ENCODE results near the gene PPP2R5E.
A peak's percentile ranks its signal among the peaks of the same experiment; 100 is the strongest.
"Not testable (repeated sequence)": the region's sequence is repeated elsewhere in the genome, so short reads cannot be mapped to it uniquely, and the experiment has no call there.

PPP2R5E gene

DNA sequence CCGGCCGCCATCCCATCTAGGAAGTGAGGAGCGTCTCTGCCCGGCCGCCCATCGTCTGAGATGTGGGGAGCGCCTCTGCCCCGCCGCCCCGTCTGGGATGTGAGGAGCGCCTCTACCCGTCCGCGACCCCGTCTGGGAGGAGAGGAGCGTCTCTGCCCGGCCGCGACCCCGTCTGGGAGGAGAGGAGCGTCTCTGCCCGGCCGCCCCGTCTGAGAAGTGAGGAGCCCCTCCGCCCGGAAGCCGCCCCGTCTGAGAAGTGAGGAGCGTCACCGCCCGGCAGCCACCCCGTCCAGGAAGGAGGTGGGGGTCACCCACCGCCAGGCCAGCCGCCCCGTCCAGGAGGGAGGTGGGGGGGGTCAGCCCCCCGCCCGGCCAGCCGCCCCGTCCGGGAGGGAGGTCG, 20.7 kb downstream of the PPP2R5E start:
- not testable (repeated sequence) for DNase-seq (ENCODE audit: low read depth in 2 of 2)

DNA sequence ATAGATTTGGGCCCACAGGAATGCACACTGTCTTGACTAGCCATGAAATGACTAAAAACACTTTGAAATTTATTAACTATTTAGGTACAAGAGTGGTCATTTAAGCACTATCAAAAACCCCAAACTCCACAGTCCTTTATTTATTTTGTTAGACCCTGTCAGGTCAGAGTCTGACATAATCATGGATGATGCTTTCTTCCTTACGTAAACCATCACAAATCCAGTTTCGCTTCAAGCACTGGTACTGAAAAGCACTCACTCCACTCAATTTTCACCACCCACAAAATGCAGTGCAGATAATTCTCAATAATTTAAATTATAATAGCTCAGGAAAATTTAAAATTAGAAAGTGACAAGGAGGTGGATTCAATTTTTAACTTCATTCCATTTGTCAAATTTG, 25.8 kb downstream of the PPP2R5E start:
- DNase-seq (ENCODE audit: low read depth in 2 of 2) = no peak

DNA sequence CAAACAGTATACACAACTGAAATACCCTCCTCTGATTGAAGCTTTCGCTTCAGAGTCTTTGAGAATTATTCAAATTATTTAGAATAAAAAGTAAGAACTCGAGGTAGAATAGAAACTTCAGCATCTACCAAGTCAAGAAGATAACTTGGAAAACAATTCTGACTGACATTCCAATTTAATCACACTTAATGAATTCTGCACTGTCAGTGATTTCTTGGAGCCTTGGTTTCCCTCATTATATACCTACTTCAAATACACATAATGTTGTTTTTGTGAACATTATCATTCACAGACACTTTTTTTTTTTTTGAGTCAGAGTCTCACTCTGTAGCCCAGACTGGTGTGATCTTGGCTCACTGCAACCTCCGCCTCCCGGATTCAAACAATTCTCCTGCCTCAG, 27.9 kb downstream of the PPP2R5E start:
- no peak for DNase-seq (ENCODE audit: low read depth in 2 of 2)

DNA sequence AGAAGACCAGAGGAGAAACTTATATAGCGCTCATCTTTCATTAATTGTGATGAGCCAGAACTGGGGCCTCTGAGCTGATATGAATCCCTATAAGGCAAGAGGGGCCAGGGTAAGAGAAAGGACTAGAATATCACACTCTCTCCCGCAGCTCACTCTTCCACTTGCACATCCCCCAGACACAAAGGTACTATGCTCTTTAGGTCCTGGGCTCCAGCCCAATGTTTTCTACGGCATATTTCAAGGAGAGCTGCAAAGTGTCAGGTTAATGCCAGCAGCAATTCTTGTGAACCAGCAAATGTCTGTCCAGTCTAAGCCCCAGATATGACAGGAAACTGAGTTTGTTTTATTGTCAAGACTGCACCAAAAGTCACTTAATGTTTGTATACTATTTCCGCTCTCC, 29.4 kb downstream of the PPP2R5E start:
- no peak for DNase-seq (ENCODE audit: low read depth in 2 of 2)

DNA sequence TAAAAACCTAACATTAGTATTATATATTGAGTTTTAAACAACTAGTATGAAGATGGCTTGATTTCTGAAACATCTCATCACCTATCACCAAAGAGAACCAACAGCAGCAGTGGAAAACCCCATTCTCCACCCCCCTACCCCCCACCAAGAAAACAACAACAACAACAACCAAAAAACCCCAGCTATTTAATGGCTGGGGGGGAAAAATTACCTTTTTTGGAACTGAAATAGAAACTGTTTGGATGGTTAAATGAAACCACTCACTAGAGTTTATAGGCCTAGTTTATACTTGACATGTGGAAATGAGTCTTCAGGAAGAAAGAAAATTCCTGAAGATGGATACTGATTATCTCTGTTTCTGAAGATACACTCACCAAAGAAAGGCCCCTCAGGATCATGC, 30.3 kb downstream of the PPP2R5E start:
- DNase-seq (ENCODE audit: low read depth in 2 of 2) = no peak

DNA sequence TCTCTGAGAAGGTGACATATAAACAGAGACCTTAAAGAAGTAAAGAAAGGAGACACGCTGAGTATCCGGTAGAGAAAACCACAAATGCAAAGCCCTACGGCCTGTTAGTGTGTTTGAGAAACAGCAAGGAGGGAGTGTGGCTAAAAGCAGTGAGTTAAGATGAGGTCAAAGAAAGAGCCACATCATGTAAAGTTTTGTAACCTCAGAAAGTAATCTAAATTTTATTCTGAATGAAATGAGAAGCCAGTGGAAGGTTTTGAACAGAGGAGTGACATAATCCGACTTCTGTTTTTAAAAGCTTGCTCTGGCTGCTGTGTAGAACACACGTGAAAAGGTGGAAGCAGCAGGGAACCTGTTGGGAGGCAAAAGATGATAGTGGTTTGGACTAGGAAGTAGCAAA, 32.6 kb downstream of the PPP2R5E start:
- DNase-seq (ENCODE audit: low read depth in 2 of 2) = no peak

DNA sequence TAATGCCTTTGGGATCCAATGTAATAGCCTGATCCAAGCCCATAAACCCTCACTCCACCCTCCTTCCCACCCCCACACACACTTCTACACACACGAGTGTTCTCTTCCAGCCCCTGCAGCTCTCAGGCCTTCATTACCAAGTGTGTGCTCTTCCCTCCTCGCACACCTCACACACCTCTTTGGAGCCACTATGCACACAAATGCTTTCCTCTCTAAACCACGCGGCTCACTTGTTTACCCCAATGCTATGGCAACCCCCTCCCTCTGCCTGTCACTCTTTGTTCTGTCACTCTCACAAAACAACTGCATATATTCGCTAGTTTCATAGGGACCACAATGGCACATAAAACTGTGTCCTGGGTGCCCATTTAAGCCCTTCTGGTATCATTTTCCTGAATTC, 35.1 kb downstream of the PPP2R5E start:
- no peak for DNase-seq (ENCODE audit: low read depth in 2 of 2)

DNA sequence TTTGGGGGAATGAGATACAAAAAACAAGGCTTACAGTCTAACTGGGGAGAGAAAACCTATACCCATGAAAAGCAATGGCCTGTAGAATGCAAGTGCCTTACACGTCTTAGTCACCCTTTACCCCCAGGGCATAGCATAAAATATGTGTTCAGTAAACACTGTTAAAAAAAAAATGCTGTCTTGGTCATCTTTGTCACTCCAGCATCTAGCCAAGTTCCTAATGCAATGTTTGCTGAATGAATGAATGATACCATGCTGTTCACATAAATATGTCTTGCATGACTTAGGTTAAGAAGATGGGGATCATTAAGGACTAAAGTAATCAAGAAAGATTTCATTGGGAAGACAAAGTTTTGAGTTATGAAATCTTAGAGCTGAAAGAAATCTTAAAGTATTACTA, 38.5 kb downstream of the PPP2R5E start:
- no peak for DNase-seq (ENCODE audit: low read depth in 2 of 2)

DNA sequence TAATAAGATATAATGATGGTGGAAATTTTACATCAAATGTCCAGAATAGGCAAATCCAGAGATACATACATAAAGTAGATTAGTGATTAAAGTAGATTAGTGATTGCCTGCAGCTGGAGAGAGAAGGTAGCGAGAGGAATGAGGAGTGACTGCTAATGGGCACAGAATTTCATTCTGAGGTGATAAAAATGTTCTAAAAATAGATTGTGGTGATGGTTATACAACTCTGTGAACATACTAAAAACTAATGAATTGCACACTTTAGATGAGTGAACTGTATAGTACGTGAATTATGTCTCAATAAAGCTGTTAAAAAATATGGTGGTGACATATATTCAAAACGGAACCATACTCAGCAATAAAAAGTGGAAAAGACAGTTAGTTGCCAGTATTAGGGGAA, 41.7 kb downstream of the PPP2R5E start:
- DNase-seq (ENCODE audit: low read depth in 2 of 2) = no peak

DNA sequence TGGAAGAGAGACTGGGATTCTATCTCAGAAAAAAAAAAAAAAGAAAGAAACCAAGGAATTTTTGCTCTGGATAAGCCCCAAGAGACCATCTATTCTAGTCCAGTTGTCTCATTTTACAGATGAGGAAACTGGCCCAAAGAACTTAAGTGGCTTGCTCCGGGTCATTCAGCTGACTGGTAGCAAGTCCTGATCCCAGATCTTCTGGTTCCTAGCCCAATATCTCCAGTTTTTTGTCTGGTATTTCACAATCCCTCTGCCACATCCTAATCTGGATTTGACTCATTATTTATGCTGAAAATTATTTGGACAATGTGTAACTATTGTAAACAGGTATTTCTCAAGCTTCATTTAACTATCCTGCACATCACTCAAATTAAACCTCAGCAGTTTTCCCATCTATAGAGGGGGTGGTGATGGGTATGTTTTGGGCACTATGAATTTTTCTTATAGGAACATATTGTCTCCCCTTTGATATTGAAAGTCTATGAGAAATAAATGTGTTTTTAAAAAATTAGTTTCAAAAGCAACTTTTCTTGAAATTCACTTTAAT, 43.4 kb downstream of the PPP2R5E start:
- DNase-seq (ENCODE audit: low read depth in 2 of 2) = no peak

DNA sequence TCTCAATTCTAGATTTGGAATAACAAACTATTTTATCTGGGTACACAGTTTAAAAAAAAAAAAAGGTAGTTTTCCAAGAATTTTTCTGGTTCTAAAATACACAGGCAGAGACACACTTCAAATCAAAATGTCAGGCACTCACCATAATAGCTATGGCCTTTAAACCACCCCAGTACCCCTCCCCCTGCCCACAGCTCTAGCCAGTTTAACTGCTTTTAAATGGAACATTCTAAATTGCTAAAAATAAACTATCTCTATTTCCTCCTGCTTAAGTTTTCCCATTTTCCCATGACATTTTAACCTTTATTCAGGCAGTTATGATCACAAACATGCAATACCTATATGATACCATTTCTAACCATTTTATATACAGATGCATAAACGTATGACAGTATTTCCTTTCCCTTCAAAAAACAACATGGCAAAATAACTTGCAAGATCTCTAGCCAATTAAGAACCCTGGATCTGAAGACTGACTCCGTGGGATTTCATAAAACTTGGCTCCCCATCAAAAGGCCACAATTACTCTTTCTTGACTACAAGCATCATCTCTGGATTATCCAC, 46.3 kb downstream of the PPP2R5E start:
- DNase-seq (ENCODE audit: low read depth in 2 of 2) = no peak

DNA sequence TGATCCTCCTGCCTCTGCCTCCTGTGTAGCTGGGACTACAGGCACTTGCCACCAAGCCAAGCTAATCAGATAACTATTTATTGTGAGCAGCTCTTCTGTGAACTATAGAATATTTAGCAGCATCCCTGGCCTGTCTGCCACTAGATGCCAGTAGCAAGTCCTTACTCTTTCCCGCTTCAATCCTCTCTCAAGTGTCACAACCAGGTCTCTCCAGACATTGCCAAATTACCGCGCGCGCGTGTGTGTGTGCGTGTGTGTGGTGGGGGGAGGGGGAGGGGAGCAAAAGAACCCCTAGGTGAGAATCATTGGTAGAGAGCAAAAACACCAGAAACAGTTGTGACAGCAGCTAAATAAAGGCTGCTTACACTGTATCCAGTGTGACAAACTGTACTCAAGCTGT, 49.9 kb downstream of the PPP2R5E start:
- DNase-seq (ENCODE audit: low read depth in 2 of 2) = no peak

DNA sequence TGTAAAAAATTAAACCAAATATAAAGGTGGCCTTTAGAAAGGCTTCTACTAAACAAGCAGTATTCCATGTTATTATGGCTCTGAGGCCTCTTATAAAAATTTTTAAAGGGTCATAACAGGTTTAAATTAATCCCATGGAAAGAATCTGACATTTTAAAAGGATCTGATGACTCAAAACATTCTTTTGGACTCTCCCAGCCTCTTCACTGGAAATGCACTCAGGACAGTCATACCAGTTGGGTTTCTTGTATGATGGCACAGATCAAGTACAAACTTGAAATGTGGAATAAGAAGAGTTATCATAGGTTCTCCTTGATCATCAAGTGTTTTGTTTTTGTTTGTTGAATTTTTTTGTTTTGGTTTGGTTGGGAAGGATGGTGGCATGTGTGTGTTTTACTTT, 50.8 kb downstream of the PPP2R5E start:
- DNase-seq (ENCODE audit: low read depth in 2 of 2) = peak in 1 of 2 experiments; percentile 34

DNA sequence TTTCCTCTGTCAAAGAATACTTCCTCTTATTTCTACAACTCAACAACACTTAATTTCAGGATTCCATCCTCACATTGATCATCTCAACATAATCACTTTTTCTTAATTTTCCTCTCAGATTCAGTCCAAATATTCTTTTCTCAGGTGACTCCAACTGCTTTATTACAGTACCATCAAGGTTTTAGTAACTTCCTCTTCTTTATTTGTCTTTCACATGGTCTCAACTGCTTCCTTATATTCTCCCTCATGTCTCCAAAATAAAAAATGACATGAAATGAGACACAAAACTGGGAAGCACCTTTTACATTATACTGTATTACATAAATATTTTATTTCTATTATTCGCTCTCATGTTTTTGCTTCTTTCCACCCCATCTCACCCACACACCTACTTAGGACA, 55.5 kb downstream of the PPP2R5E start:
- no peak for DNase-seq (ENCODE audit: low read depth in 2 of 2)

DNA sequence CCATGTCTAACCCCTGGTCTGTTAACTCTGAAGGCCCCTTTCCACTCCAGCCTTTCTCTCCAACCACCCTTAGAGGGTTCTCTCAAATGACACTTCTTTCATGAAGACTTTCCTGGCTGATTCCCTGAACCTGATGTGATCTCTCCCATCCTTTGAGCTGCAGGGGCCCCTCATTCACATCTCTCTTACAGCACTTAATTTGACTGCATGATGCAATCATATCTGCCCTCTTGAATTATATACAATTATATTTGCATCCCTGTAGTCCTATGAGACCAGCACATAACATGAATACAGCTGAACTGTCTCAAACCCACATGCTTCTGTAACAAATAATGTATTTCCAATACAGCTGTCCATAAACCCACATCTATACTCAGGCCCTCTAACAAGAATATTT, 56.4 kb downstream of the PPP2R5E start:
- no peak for DNase-seq (ENCODE audit: low read depth in 2 of 2)

DNA sequence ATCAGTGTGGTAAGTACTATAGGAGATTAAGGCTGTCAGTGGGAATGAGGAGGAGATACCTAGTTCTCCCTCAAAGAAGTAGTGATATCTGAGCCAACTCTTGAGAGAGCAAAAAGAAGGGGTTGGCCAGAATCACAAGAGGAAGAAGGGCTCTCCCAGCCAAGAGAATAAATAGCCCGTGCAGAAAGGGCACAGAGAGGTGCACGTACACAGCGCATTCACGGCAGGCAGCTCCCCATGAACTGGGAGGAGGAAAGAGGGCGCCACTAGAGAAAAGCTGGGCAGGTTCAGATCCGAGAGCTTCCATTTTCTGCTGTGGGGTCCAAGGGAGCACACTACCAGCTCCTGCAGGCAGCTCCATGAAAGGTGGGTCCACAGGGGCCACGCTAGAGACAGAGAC, 59.9 kb downstream of the PPP2R5E start:
- DNase-seq (ENCODE audit: low read depth in 2 of 2) = no peak

DNA sequence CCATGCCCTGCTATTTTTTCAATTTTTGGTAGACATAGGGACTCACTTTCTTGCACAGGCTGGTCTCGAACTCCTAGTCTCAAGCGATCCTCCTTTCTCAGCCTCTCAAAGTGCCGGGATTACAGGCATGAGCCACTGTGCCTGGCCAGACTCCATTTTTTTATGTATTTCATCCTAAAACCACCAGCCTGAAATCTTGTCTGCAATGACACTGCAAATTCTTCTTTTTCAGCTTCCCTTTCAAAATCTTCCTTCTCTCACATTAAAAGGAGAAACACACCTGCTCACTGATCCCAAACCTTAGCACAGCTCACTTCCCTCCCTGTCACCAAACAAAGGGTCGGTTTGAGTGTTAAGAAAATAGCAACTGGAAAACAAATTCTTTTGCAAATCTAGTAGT, 62.6 kb downstream of the PPP2R5E start:
- no peak for DNase-seq (ENCODE audit: low read depth in 2 of 2)

DNA sequence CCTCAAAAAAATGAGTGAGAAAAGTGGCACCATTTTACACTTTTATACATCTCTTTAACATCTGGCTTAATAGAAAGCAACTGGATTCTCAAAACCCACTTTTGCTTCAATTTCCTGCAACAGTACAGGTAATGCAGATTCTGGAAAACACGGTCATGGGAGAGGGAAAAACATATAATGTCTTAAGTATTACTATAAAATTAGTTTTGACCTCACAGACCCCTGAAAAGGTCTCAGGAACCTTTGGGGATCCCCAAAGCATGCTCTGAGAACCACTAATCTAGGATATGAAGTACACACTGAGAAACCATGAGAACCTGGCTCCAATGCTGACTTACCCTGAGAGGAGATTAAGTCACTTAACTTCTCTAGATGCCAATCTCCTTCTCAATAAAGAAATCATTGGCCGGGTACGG, 64.7 kb downstream of the PPP2R5E start:
- no peak for DNase-seq (ENCODE audit: low read depth in 2 of 2)

DNA sequence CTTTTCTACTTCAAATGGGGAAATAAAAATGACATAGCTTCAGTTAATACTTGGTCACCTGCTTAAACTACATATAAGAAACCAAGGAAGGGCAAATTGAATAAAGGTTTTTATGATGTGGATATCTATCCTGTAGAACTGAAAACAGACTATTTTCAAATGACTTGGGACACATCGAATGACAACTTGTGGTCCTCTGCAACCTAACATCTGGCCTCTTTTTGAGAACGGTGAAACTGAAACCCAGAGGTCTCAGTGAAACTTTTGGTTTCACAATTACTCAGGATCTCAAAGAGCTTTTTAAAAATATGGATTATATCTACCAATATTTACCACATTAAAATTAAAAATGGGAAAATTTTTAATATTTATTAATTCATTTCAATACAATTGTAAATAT, 65.2 kb downstream of the PPP2R5E start:
- DNase-seq (ENCODE audit: low read depth in 2 of 2) = no peak

DNA sequence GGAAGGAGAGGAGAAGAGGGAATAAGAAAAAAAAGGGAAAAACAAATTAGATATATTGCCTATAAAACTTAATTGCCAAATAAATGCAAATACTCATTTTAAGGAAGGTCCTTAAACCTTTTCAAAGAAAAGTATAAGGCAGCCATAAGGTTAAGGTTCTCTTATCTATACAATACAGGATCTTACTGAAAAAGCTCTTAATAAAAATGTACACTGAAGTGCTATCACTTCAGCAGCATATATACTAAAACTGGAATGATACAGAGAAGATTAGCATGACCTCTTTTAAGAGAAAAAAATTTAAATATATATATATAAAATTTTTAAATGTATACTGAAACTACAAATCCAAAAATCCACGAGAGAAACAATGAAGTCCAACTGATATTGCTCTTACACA, 65.6 kb downstream of the PPP2R5E start:
- no peak for DNase-seq (ENCODE audit: low read depth in 2 of 2)

DNA sequence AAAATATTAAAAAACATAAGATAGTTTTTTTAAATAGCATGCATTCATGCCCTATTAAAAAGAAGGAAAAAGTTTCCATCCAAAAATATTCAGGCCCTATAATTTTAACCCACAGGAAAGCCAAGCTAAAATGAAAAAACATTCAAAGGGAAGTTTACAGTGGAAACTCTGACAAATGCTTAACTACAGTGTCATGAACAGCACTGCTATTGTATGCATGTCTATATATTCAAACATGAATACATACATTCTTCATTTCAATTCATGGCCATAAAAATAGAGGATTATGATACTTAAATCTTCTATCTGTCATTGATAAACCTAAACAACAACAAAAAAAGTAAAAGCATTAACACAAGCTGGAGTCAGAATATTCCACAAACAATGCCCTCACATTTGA, 67.4 kb downstream of the PPP2R5E start:
- DNase-seq (ENCODE audit: low read depth in 2 of 2) = no peak

DNA sequence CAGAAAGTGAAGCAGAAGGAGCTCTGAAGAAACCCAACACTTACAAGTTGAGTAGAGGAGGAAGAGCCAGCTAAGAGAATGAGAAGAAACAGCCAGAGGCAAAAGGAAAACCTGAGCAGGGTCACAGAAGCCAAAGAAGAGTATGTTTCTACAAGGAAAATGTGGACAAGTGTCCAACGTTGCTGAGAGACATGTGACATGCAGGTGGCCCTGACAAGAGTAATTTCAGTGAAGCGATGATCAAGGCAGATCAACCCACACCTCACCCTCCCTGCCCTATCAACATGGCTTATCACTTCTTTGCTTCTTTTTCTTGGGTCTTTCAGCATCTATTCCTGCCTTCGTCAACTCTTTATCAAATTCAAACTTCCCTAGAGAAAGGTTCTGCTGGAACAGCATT, 68.3 kb downstream of the PPP2R5E start:
- no peak for DNase-seq (ENCODE audit: low read depth in 2 of 2)

DNA sequence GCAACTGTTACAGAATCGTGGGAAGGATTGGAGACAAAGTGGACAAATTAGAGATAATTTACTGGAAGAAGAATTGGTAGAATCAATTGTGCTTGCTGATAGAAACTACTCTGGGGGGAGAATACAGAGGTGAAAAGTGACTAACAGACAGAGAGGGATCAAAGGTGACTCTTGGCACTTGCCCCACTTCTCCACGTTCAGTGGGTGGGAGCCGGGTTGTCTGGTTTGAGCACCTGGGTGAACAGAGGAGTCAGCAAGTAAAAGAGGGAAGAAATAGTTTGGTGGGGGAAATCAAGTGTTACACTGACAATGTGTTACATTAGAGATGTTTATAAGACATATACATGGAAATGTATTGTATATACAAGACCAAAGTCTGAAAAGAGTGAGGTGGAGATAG, 69.1 kb downstream of the PPP2R5E start:
- DNase-seq (ENCODE audit: low read depth in 2 of 2) = no peak
